Lung (tissue), 16 donors: ENCODE measurements around the gene RMI1. TPM values are rescaled to one million over a fixed set of nuclear protein-coding genes. Genes with fewer than 3 reads are reported as not detected.
A peak's percentile ranks its signal among the peaks of the same experiment; 100 is the strongest.

Source experiments
- ATAC-seq: fragments of 200-7000 bp; cut with Tn5 transposase; one replicate; pipeline ENCODE4 v1.9.1; 2020; ENCODE audit warnings: moderate number of reproducible peaks; ENCODE audit not compliant: insufficient read depth, low FRiP score
- DNase-seq, 3 donors: peaks; one replicate each; pipeline ENCODE4 v3.0.0-alpha.2; 2013 to 2017
- H3K27ac ChIP-seq, 2 donors: one replicate each; pipeline ENCODE4 v1.5.1; 2013; ENCODE audit warnings: mild to moderate bottlenecking in 2 of 2, moderate library complexity in 2 of 2, control low read depth in 1 of 2, inconsistent platforms in 1 of 2, low read depth in 1 of 2, low read length in 1 of 2
- H3K27me3 ChIP-seq, 3 donors: one replicate each; pipeline ENCODE4 v1.5.1; 2013; ENCODE audit warnings: low read length in 2 of 3; ENCODE audit not compliant: control insufficient read depth in 3 of 3, insufficient read depth in 3 of 3
- H3K36me3 ChIP-seq, 4 donors: one replicate each; pipeline ENCODE4 v1.5.1; 2013; ENCODE audit warnings: low read length in 4 of 4, mild to moderate bottlenecking in 1 of 4, moderate library complexity in 1 of 4; ENCODE audit not compliant: control insufficient read depth in 4 of 4, insufficient read depth in 4 of 4
- H3K4me1 ChIP-seq, 5 donors: one replicate each; pipeline ENCODE4 v1.5.1; 2013; ENCODE audit warnings: low read length in 5 of 5, mild to moderate bottlenecking in 2 of 5, moderate library complexity in 1 of 5; ENCODE audit not compliant: control insufficient read depth in 5 of 5, insufficient read depth in 5 of 5
- H3K4me3 ChIP-seq: one replicate; pipeline ENCODE4 v1.5.1; 2013; ENCODE audit warnings: mild to moderate bottlenecking, control low read depth, moderate library complexity
- H3K9ac ChIP-seq, 2 donors: one replicate each; pipeline ENCODE4 v1.5.1; 2013; ENCODE audit warnings: low read length in 2 of 2, control low read depth in 1 of 2; ENCODE audit not compliant: insufficient read depth in 1 of 2
- H3K9me3 ChIP-seq, 4 donors: one replicate each; pipeline ENCODE4 v1.5.1; 2013; ENCODE audit warnings: low read length in 3 of 4, mild to moderate bottlenecking in 1 of 4, moderate library complexity in 1 of 4; ENCODE audit not compliant: control insufficient read depth in 4 of 4, insufficient read depth in 3 of 4
- CTCF ChIP-seq: IDR thresholded peaks from 2 replicates; pipeline ENCODE4 v1.5.1; 2012; ENCODE audit warnings: mild to moderate bottlenecking; ENCODE audit errors: control extremely low read depth, extremely low read depth
- WGBS, 2 donors: extraction: QIAGEN DNeasy Blood & Tissue Kit; methylation state at CpG; one replicate each; pipeline ENCODE4 v1.1.7; 2013; 5-methylcytosine and 5-hydroxymethylcytosine counted together
- long read RNA-seq, 5 donors: transcript quantifications; one replicate each; lab custom pipeline, GENCODE V29; 2026
- polyA plus RNA-seq, 2 donors: library from polyadenylated mRNA; stranded (reverse); fragments of 200-250 nt; gene quantifications; one replicate each; pipeline ENCODE4 v1.2.1, GENCODE V29; 2013
- total RNA-seq, 2 donors: library from RNA; depleted of rRNA in 1 of 2; stranded (reverse); fragments of >200 nt in 1 of 2; gene quantifications; one replicate each; pipeline ENCODE4 v1.2.1, GENCODE V29; 2014 to 2021
- donor health status: control.
- donor health status: control.
- donor health status: Bipolar disorder and iron deficiency.
- donor health status: healthy.
- donor health status: DM: yes; HTN: yes; CAD: no.

Gene RMI1
- 10 to 100 TPM in 1 of 2 donors, 1 to 10 TPM in 1; 6.9 to 10.0 TPM for total RNA-seq
- 1 to 10 TPM; 2.5 to 3.9 TPM for polyA plus RNA-seq
- long read RNA-seq, donor 1, partial matches to known transcripts: 0 of 3 reads
- long read RNA-seq, donor 1, other reads (novel, unspliced or antisense): 0 of 3 reads
- long read RNA-seq, donor 2, partial matches to known transcripts: 0 of 1 reads
- long read RNA-seq, donor 2, other reads (novel, unspliced or antisense): 0 of 1 reads
- long read RNA-seq, donor 3, partial matches to known transcripts: 0 of 1 reads
- long read RNA-seq, donor 3, other reads (novel, unspliced or antisense): 0 of 1 reads
- long read RNA-seq, donor 4, partial matches to known transcripts: 0 of 3 reads
- long read RNA-seq, donor 4, other reads (novel, unspliced or antisense): 0 of 3 reads
- long read RNA-seq, donor 5, partial matches to known transcripts: 0 of 6 reads
- long read RNA-seq, donor 5, other reads (novel, unspliced or antisense): 0 of 6 reads

GRCh38 chr9:83980395-83981125 lies at the start of gene RMI1:
Gene RMI1, plus strand, starts transcription at chr9:83980805. Its CDS starts 20,182 bp downstream, at chr9:84000987.
- peak within 1 kb of the TSS; percentile 98 to 99 for H3K27ac ChIP-seq
- DNase-seq: peak; percentile 99 to 100 (median 99)
- peak within 1 kb of the TSS; percentile 83 for H3K4me3 ChIP-seq
- ATAC-seq: peak; percentile 92
- peaks cover 0 to 31% (median 12%) of the 10 kb centered on the region in 4 donors for H3K36me3 ChIP-seq
- peaks cover 0 to 27% (median 3%) of the 10 kb centered on the region in 5 donors for H3K4me1 ChIP-seq
- TF ChIP-seq CTCF: no peak
- H3K27me3 ChIP-seq: no peaks in the 10 kb centered on the region
- H3K9ac ChIP-seq: peak within 1 kb of the TSS; percentile 96 to 98
- WGBS, 2 donors: 0 to 1% methylated on average over 54 to 69 of the region's 69 CpGs
- H3K9me3 ChIP-seq: no peaks in the 10 kb centered on the region

GRCh38 chr9:83930881-83931280 lies 49.7 kb upstream of the RMI1 start:
- WGBS, 2 donors: 89 to 91% methylated on average over 5 of the region's 5 CpGs

GRCh38 chr9:83932011-83932410 lies 48.6 kb upstream of the RMI1 start:
- no peaks in the 10 kb centered on the region for H3K9me3 ChIP-seq
- H3K4me1 ChIP-seq: peaks cover 0 to 9% (median 0%) of the 10 kb centered on the region in 5 donors
- no peak for DNase-seq
- no peaks in the 10 kb centered on the region for H3K27me3 ChIP-seq
- TF ChIP-seq CTCF: no peak
- WGBS, 2 donors: 57 to 80% methylated on average over 2 of the region's 2 CpGs
- H3K9ac ChIP-seq: no peak overlapping the region
- no peak overlapping the region for H3K4me3 ChIP-seq
- H3K36me3 ChIP-seq: no peaks in the 10 kb centered on the region
- H3K27ac ChIP-seq: no peak overlapping the region
- ATAC-seq: no peak

More at GRCh38 chr9:83930881-83931280, 49.7 kb upstream of the RMI1 start:
- ATAC-seq (no peak), DNase-seq (no peak)
- Histone ChIP-seq H3K27ac (no peak overlapping the region), H3K9me3 (no peaks in the 10 kb centered on the region), H3K27me3 (no peaks in the 10 kb centered on the region), H3K4me3 (no peak overlapping the region), H3K36me3 (no peaks in the 10 kb centered on the region), H3K4me1 (peaks cover 0 to 9% (median 0%) of the 10 kb centered on the region in 5 donors), H3K9ac (no peak overlapping the region)
- TF ChIP-seq CTCF: no peak
